ENCODE data around the gene ARHGAP15.

Gene ARHGAP15

DNA sequence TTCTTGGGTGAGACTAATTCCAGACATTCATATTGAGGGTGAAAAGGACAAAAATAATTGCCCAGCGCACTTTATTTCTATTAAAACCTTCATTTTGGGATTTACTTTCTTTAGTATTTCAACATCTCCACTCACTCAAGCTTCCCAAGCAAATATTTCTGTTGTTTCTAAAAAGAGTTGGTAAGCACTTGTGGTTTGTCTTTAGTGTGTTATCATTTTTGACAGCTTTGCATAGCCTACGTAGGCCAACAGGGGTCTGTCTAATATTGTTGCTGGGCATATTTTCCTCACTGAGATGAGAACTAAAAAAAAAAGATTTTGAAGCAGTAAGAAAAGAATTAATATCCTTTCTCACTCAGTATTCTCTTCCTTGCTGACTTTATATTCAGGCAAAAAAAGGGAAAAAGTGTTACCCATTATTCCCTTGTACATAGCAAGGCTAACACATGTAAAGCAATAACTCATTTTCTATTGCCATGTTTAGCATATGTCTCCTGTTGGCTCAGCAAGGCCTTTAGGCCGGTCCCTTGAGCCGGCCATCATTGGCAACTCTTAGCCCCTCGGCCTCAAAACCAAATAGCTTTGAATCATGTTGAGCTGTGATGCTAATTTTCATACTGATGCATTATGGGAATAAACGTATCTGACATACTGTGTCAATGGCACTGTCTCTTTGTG is 494.2 kb downstream of the ARHGAP15 start:
- Histone ChIP-seq H3K27ac (ENCODE audit: low read depth, low read length, poor library complexity, severe bottlenecking) (no peak overlapping the region), H3K27me3 (ENCODE audit: insufficient read depth, low read length) (no peaks in the 10 kb centered on the region), H2AFZ (ENCODE audit: low read length) (no peak overlapping the region), H3K9me2 (ENCODE audit: low read depth, low read length) (no peaks in the 10 kb centered on the region), H3K36me3 (ENCODE audit: insufficient read depth, low read length) (peaks cover 44% of the 10 kb centered on the region), H3K4me3 (ENCODE audit: low read depth, low read length, poor library complexity, severe bottlenecking) (no peak overlapping the region), H3K79me2 (ENCODE audit: insufficient read depth, low read length) (no peaks in the 10 kb centered on the region), H3F3A (ENCODE audit: insufficient read depth, low read length) (no peaks in the 10 kb centered on the region), H3K9me3 (ENCODE audit: low read length) (no peaks in the 10 kb centered on the region), H3K4me1 (ENCODE audit: insufficient read depth, low read length, severe bottlenecking) (no peaks in the 10 kb centered on the region), H4K20me1 (ENCODE audit: insufficient read depth, low read length) (no peaks in the 10 kb centered on the region), H3K4me2 (ENCODE audit: low read length) (no peak overlapping the region), H3K9ac (ENCODE audit: low read length) (no peak overlapping the region)
- TF ChIP-seq EZH2 (IDR thresholded peaks at IDR 0.05; ENCODE audit: borderline replicate concordance, low read length) = no peak
- TF ChIP-seq, protein P1, sequence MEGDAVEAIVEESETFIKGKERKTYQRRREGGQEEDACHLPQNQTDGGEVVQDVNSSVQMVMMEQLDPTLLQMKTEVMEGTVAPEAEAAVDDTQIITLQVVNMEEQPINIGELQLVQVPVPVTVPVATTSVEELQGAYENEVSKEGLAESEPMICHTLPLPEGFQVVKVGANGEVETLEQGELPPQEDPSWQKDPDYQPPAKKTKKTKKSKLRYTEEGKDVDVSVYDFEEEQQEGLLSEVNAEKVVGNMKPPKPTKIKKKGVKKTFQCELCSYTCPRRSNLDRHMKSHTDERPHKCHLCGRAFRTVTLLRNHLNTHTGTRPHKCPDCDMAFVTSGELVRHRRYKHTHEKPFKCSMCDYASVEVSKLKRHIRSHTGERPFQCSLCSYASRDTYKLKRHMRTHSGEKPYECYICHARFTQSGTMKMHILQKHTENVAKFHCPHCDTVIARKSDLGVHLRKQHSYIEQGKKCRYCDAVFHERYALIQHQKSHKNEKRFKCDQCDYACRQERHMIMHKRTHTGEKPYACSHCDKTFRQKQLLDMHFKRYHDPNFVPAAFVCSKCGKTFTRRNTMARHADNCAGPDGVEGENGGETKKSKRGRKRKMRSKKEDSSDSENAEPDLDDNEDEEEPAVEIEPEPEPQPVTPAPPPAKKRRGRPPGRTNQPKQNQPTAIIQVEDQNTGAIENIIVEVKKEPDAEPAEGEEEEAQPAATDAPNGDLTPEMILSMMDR (IDR thresholded peaks at IDR 0.05; ENCODE audit: low read length) = 0 out of 2 replicates have a peak, but pooled peaks have one; percentile 12

DNA sequence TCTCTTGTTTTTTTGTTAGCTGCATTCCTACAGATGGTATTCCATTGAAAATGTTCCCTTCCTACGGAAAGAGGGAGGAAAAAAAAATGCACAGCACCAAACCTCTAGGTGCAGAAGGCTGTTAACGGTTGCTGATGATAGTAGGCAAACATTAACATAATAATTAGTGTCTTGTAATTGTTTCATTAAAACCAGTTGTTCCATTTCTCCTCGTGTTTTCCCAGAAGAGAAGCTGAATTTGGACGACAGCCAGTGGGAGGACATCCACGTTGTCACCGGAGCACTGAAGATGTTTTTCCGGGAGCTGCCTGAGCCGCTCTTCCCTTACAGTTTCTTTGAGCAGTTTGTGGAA is 494.7 kb downstream of the ARHGAP15 start:
- Histone ChIP-seq H3K4me3 (ENCODE audit: low read depth, low read length, poor library complexity, severe bottlenecking) (no peak overlapping the region), H3K79me2 (ENCODE audit: insufficient read depth, low read length) (no peaks in the 10 kb centered on the region), H2AFZ (ENCODE audit: low read length) (no peak overlapping the region), H3K9ac (ENCODE audit: low read length) (no peak overlapping the region), H3K36me3 (ENCODE audit: insufficient read depth, low read length) (peaks cover 44% of the 10 kb centered on the region), H3K9me2 (ENCODE audit: low read depth, low read length) (no peaks in the 10 kb centered on the region), H3F3A (ENCODE audit: insufficient read depth, low read length) (no peaks in the 10 kb centered on the region), H3K4me1 (ENCODE audit: insufficient read depth, low read length, severe bottlenecking) (no peaks in the 10 kb centered on the region), H3K27me3 (ENCODE audit: insufficient read depth, low read length) (no peaks in the 10 kb centered on the region), H3K9me3 (ENCODE audit: low read length) (no peaks in the 10 kb centered on the region), H4K20me1 (ENCODE audit: insufficient read depth, low read length) (no peaks in the 10 kb centered on the region), H3K27ac (ENCODE audit: low read depth, low read length, poor library complexity, severe bottlenecking) (no peak overlapping the region), H3K4me2 (ENCODE audit: low read length) (no peak overlapping the region)
- TF ChIP-seq, protein P1 (IDR thresholded peaks at IDR 0.05; ENCODE audit: low read length) = no peak
- TF ChIP-seq EZH2 (IDR thresholded peaks at IDR 0.05; ENCODE audit: borderline replicate concordance, low read length) = no peak

DNA sequence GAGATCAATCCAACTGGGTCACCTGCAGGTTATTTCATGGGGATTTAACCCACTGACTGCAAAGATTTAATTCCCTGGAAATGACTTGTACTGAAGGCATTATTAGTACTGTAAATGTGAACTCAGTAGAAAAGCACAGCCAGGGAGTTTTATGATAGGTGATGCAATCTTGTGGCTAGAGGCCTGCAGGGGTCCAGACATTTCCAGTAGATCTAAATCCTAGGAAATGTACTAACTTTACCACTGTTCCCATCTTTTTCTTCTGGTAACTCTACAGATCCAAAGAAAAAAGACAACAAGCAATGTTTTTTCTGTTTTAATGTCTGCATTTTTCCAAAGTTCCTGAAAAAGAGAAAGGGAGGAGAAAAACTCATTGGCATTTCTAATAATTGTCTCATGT is 500.1 kb downstream of the ARHGAP15 start:
- H3K4me3 ChIP-seq (ENCODE audit: low read depth, low read length, poor library complexity, severe bottlenecking) = no peak overlapping the region
- H3F3A ChIP-seq (ENCODE audit: insufficient read depth, low read length) = no peaks in the 10 kb centered on the region
- no peaks in the 10 kb centered on the region for H3K79me2 ChIP-seq (ENCODE audit: insufficient read depth, low read length)
- H3K27me3 ChIP-seq (ENCODE audit: insufficient read depth, low read length) = no peaks in the 10 kb centered on the region
- H3K4me1 ChIP-seq (ENCODE audit: insufficient read depth, low read length, severe bottlenecking) = no peaks in the 10 kb centered on the region
- H3K9me2 ChIP-seq (ENCODE audit: low read depth, low read length) = no peaks in the 10 kb centered on the region
- no peak overlapping the region for H2AFZ ChIP-seq (ENCODE audit: low read length)
- H3K9ac ChIP-seq (ENCODE audit: low read length) = no peak overlapping the region
- H3K27ac ChIP-seq (ENCODE audit: low read depth, low read length, poor library complexity, severe bottlenecking) = no peak overlapping the region
- no peaks in the 10 kb centered on the region for H3K9me3 ChIP-seq (ENCODE audit: low read length)
- H4K20me1 ChIP-seq (ENCODE audit: insufficient read depth, low read length) = no peaks in the 10 kb centered on the region
- peaks cover 47% of the 10 kb centered on the region for H3K36me3 ChIP-seq (ENCODE audit: insufficient read depth, low read length)
- no peak overlapping the region for H3K4me2 ChIP-seq (ENCODE audit: low read length)
- TF ChIP-seq, protein P1 (IDR thresholded peaks at IDR 0.05; ENCODE audit: low read length) = no peak
- TF ChIP-seq EZH2 (IDR thresholded peaks at IDR 0.05; ENCODE audit: borderline replicate concordance, low read length) = no peak
